Uterus (tissue), 4 donors: ENCODE data around the gene CHMP5. TPM values are rescaled to one million over a fixed set of nuclear protein-coding genes. Genes with fewer than 3 reads are reported as not detected.

Source experiments
- DNase-seq, 2 donors: peaks; one replicate each; pipeline ENCODE4 v3.0.0-alpha.2; 2019 to 2020
- H3K27ac ChIP-seq, 2 donors: fragments of 200-600 bp; sonication (generic); 1 replicate in 1 of 2; 2 replicates in 1 of 2; pipeline ENCODE4 v1.5.1; 2016 to 2018
- H3K27me3 ChIP-seq, 2 donors: fragments of 200-600 bp; sonication (generic); one replicate each; pipeline ENCODE4 v1.5.1; 2018 to 2019; ENCODE audit warnings: control low read depth in 1 of 2
- H3K36me3 ChIP-seq, 2 donors: fragments of 200-600 bp; sonication (generic); one replicate each; pipeline ENCODE4 v1.5.1; 2019; ENCODE audit warnings: control low read depth in 1 of 2
- H3K4me1 ChIP-seq, 2 donors: fragments of 200-600 bp; sonication (generic); one replicate each; pipeline ENCODE4 v1.5.1; 2018 to 2019; ENCODE audit warnings: control low read depth in 1 of 2
- H3K4me3 ChIP-seq, 2 donors: fragments of 200-600 bp; sonication (generic); 1 replicate in 1 of 2; 2 replicates in 1 of 2; pipeline ENCODE4 v1.5.1; 2018 to 2019; ENCODE audit warnings: mild to moderate bottlenecking in 1 of 2
- H3K9me3 ChIP-seq, 2 donors: fragments of 200-600 bp; sonication (generic); one replicate each; pipeline ENCODE4 v1.5.1; 2019; ENCODE audit warnings: control low read depth in 1 of 2
- POLR2A ChIP-seq, 2 donors: fragments of 450-650 bp; IDR thresholded peaks; one replicate each; pipeline ENCODE4 v1.6.1; 2016; ENCODE audit warnings: antibody characterized with exemption in 2 of 2, mild to moderate bottlenecking in 1 of 2, moderate library complexity in 1 of 2
- intact Hi-C: fragments of 100-400 bp; cut with DNase I; formaldehyde crosslinking; loops from one replicate; pipeline ENCODE4 v1.15.1; 2023; ENCODE audit warnings: low total_unique reads
- total RNA-seq, 4 donors: library from RNA; depleted of rRNA in 3 of 4; stranded (reverse); fragments of >200 nt in 3 of 4; gene quantifications; one replicate each; pipeline versions ENCODE4 v1.1.0 to v1.2.4, GENCODE V29; 2014 to 2023
- TF ChIP-seq, protein P1 (sequence below), 4 experiments: fragments of 200-600 bp in 2 of 4; fragments of 450-650 bp in 2 of 4; sonication (generic) in 2 of 4; IDR thresholded peaks; one replicate each; pipeline ENCODE4 v1.5.1; 2016 to 2019; ENCODE audit warnings: antibody characterized with exemption in 4 of 4, mild to moderate bottlenecking in 2 of 4, moderate library complexity in 1 of 4
- donor health status: DM: yes; HTN: yes; CAD: no.

CHMP5 gene
- total RNA-seq, 4 donors from 2014 or later, result 53.5 to 91.7 (median 61.7) TPM

DNA sequence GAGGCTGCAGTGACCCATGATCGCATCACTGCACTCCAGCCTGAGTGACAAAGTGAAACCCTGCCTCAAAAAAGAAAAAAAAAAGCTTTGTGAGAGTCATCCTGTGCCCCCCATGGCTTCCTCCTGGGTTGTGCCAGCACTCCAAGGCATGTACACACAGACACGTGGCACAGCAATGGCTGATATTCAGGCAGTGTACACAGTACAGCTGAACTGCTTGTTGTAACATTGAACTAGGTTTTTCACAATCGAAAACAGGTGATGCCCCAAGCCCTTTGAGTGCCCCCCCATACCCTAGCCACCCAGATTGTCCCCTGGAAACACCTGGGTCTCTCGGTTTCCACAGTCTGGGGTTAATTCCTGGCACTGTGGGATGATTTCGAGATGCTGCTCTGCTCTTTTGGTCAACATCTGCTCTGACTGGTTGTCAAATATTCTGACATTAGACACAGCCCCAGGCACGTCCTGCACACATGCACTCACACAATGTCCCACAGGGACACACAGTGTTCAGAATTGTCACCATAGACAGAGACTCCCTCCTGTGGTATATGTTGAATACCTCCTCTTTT is 15.7 kb upstream of the CHMP5 start:
- no peaks in the 10 kb centered on the region for H3K36me3 ChIP-seq
- no peak for TF ChIP-seq POLR2A (IDR thresholded peaks at IDR 0.05)
- TF ChIP-seq, protein P1, sequence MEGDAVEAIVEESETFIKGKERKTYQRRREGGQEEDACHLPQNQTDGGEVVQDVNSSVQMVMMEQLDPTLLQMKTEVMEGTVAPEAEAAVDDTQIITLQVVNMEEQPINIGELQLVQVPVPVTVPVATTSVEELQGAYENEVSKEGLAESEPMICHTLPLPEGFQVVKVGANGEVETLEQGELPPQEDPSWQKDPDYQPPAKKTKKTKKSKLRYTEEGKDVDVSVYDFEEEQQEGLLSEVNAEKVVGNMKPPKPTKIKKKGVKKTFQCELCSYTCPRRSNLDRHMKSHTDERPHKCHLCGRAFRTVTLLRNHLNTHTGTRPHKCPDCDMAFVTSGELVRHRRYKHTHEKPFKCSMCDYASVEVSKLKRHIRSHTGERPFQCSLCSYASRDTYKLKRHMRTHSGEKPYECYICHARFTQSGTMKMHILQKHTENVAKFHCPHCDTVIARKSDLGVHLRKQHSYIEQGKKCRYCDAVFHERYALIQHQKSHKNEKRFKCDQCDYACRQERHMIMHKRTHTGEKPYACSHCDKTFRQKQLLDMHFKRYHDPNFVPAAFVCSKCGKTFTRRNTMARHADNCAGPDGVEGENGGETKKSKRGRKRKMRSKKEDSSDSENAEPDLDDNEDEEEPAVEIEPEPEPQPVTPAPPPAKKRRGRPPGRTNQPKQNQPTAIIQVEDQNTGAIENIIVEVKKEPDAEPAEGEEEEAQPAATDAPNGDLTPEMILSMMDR (IDR thresholded peaks at IDR 0.05), result no peak

DNA sequence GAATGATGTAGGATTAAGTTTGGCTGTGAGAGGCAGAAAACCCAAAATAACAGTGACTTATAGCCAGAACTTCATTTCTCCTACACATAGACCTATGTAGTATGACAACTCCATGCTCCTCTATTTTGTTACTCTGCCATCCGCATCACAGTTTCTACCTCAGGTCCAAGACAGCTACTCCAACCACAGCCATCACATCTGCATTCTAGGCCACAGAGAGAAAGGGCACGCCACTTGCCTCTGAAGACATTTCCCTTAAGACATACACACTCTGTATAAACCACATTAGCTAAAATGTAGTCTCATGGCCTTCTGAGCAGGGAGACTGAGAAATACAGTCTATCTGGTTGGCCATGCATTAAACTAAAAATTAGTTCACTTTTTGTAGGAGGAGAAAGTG is 14.9 kb upstream of the CHMP5 start:
- TF ChIP-seq, protein P1 (IDR thresholded peaks at IDR 0.05), result no peak
- TF ChIP-seq POLR2A (IDR thresholded peaks at IDR 0.05), result no peak
- Histone ChIP-seq H3K4me1 (no peaks in the 10 kb centered on the region), H3K9me3 (no peaks in the 10 kb centered on the region), H3K4me3 (no peak overlapping the region), H3K27ac (no peak overlapping the region), H3K36me3 (no peaks in the 10 kb centered on the region), H3K27me3 (no peaks in the 10 kb centered on the region)
- DNase-seq, result no peak
- intact Hi-C loops, result no loop called here

More for the DNA sequence above, 15.7 kb upstream of the CHMP5 start:
- H3K27ac ChIP-seq, result no peak overlapping the region
- H3K4me3 ChIP-seq, result no peak overlapping the region
- DNase-seq, result no peak
- intact Hi-C loops, result no loop called here
- no peaks in the 10 kb centered on the region for H3K9me3 ChIP-seq
- no peaks in the 10 kb centered on the region for H3K4me1 ChIP-seq
- H3K27me3 ChIP-seq, result no peaks in the 10 kb centered on the region

DNA sequence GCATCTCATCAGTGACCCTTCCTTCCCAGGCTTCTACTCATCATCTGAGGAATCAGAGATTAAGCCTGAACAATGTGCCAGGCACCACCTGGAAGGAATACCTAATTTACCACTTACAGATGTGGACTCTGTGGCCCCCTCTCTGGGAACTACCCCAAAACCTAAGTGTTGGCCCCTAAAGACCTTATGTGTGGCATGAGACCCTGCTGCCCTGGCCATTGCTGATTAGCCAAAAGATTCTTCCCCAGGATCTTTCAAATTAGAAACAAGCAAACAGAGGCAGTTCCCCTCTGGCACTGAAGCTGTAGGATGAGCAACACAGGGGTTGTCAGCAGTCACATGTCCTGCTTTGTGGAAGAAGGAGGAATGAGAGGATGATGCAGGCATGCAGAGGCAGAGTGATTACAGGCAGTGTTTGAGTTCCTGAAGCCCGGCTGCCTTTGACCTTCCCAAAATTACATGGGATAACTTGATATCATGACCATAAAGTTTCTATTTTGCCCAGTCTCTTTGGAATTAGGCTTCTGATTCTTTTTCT is 14.3 kb upstream of the CHMP5 start:
- no peaks in the 10 kb centered on the region for H3K4me1 ChIP-seq
- H3K9me3 ChIP-seq, result no peaks in the 10 kb centered on the region
- no peak overlapping the region for H3K4me3 ChIP-seq
- H3K27ac ChIP-seq, result no peak overlapping the region
- TF ChIP-seq, protein P1 (IDR thresholded peaks at IDR 0.05), result no peak
- no peak for TF ChIP-seq POLR2A (IDR thresholded peaks at IDR 0.05)
- no peaks in the 10 kb centered on the region for H3K27me3 ChIP-seq
- H3K36me3 ChIP-seq, result no peaks in the 10 kb centered on the region
- intact Hi-C loops, result no loop called here
- no peak for DNase-seq

DNA sequence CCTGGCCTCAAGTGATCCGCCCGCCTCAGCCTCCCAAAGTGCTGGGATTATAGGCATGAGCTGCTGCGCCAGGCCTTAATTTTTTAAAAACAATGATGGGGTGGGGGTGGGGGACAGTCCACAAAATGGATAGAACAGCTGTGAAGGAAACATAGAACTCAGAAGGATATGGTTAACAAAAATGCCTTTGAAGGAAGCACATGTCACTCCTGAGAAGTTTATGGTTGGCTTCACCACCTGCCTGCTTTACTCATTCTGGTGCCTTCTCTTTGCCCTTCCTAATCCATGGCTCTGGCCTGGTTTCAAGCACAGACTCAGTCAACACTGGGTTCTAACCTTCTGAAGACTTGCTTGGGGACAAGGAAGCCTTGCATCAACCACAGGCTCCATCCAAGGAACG is 10.6 kb upstream of the CHMP5 start:
- Histone ChIP-seq H3K27ac (no peak overlapping the region), H3K4me3 (no peak overlapping the region), H3K36me3 (no peaks in the 10 kb centered on the region), H3K9me3 (no peaks in the 10 kb centered on the region), H3K27me3 (no peaks in the 10 kb centered on the region), H3K4me1 (no peaks in the 10 kb centered on the region)
- intact Hi-C loops, result no loop called here
- DNase-seq, result no peak
- TF ChIP-seq, protein P1 (IDR thresholded peaks at IDR 0.05), result no peak
- no peak for TF ChIP-seq POLR2A (IDR thresholded peaks at IDR 0.05)

DNA sequence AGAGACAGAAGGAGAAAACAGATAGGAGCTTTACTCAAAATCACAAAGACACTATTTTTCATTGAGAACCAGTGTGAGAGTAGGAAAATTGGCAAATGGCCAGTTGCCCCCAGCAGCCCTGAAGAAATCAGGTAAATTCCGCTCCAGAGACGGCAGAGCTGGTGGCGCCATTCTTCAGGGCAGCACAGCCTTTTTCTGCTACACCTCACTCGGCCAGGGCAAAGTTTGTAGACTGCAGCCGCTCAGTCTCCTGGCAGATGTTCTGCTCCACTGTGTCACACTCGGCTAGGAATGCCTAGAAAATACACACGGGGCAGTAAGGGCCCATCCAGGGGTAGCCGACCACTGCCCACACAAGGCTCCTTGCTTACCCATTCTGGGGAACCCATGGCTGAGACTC is 9.8 kb upstream of the CHMP5 start:
- H3K9me3 ChIP-seq, result no peaks in the 10 kb centered on the region
- no peaks in the 10 kb centered on the region for H3K4me1 ChIP-seq
- TF ChIP-seq, protein P1 (IDR thresholded peaks at IDR 0.05), result no peak
- no peak for TF ChIP-seq POLR2A (IDR thresholded peaks at IDR 0.05)
- intact Hi-C loops, result no loop called here
- no peaks in the 10 kb centered on the region for H3K36me3 ChIP-seq
- H3K4me3 ChIP-seq, result no peak overlapping the region
- no peak overlapping the region for H3K27ac ChIP-seq
- H3K27me3 ChIP-seq, result no peaks in the 10 kb centered on the region
- no peak for DNase-seq
